Activated CD4-positive, CD25-positive, alpha-beta regulatory T cell treated with anti-CD3 and anti-CD28 coated beads, Interleukin-2, amount 50 U/mL, for 72 hours (primary cell): ENCODE measurements around the gene ATG2B.

Source experiments
- DNase-seq: peaks from one replicate; pipeline ENCODE4 v3.0.0; 2021

Gene ATG2B

DNA sequence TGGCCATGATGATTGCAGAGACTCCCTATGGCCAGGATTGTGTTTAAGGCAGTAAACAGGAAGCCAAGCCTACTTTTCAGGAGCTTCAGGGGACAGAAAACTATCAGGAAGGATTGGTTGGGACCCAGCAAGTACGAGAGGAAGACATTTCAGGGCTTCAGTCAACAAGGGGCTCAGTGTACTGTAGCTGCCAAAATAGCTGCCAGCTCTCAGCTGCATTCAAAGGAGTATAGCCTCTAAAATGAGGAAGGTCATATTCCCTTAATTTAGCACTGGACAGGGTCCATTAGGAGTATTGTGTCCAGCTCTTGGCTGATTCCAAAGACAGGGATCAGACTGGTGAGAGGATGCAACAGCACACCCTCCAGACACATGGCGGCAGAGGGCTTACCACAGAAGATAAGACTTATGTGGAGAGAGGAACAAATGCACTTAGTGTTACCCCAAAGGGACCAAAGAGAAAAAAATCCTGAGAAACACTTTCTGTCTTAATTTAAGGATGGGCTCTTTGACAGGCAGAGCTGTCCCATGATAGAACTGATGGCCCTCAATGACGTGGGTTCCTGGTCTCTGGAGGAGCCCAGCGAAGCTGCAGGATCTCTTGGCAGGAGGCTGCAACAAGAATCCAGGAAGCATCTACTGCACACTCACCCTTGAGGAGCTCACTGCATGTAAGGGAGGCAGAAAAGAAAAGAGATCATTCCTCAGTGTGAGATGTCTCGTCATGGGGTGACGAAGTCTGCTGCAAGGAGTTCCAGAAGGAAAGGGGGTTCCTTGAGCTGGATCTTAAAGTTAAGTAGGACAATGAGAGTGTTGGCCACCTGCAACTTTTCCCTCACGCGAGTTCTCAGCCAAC lies 92.3 kb downstream of the ATG2B start:
- no peak for DNase-seq

DNA sequence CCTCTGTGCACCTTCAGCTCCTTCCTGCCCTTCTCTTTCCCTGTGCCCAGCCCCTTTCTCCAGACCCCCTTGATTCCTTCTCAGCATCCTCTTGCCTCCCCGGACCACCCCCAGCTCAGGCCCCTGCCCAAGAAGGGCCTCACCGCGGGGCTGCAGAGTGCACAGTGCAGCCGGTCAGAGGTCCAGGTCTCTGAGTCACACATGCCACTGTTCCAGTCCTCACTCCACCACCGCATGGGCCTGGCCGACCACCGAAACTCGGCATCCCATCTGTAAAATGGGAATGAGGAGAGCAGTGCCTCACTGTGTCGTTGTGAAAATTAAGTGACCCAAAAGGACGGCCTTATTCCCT lies 93.8 kb downstream of the ATG2B start:
- DNase-seq, result no peak

DNA sequence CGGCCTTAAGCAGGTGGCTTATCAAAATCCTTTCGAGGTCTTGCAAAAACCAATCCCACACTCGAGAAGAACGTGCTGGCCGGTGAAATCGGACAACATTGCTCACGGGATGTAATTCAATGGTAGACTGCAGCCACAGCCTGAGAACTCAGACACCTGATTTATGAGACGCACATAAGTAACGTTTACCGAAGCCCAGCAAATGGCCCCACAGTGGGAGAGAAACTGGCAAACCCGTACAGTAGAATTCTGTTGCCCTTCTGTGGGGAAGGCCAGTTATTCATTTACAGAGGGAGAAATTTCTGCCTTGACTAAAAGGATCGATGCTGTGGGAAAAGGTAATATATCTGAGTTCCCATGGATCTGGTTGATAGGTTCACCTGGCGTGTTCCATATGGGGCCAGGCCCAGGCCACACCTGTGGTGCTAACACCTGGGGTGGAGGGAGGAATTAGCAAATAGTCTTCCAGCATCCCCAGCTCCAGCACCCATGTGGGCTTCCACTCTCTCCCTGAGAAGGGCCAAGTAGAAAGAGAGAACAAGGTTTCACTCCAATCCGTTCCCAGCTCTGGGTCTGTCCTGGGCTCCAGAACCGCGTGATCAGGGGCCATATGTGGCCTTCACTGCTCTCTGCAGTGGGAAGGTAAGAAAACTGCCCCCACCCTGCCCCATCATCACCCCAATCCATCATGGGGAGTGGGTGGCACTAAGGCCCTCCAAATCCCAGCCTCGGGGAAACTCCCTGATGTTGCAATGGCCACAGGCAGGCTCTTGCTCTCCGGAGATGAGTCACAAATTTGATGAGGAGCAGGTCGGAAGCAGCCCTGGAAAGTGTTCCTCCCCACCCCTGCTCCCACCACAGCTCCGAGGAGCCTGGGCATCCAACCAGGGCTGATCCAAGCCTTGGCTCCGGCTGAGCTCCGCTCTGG lies 94.4 kb downstream of the ATG2B start:
- no peak for DNase-seq

DNA sequence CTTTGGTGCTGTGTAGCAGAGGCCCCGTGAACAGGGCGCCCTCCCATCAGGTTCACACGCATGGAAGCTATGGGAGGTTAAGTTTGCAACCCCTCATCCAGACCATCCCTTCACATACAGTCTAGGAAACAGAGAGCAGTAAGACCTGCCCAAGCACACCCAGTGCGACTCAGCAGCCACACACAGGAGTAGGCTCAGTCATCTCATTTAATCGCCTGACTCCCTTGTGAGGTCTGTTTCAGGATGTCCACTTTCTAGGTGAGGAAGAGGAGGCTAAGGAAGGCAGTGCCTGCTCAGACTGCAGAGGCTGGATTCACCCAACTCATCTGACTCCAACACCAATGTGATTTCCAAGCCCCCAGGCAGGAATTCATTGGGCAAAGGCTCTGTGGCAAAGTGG lies 95.2 kb downstream of the ATG2B start:
- DNase-seq, result no peak

DNA sequence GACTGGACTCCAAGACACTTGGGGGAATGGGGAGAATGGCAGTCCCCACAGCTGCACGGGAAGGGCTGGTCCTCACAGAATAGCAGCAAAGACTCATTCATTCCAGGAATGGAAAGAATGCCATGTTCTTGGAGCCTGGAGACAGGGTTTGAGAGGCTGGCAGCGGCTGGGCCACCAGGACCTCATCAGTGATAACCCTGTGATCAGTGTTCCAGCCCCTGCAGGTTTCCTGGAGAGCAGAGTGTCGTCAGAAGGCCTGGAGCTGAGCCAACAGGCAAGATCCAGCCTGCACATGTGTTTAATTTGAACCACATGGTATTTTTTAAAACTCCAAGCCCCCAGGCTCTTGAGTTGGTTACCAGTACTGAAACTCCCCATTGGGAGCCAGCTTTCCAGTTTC lies 95.8 kb downstream of the ATG2B start:
- no peak for DNase-seq

- no peak for DNase-seq
Measured at GRCh38 chr14:96265383-96266095, 97.6 kb downstream of the ATG2B start.

- no peak for DNase-seq
Measured at GRCh38 chr14:96264853-96265252, 98.3 kb downstream of the ATG2B start.

GRCh38 chr14:96264200-96264553 lies 99.0 kb downstream of the ATG2B start:
- DNase-seq, result no peak

DNA sequence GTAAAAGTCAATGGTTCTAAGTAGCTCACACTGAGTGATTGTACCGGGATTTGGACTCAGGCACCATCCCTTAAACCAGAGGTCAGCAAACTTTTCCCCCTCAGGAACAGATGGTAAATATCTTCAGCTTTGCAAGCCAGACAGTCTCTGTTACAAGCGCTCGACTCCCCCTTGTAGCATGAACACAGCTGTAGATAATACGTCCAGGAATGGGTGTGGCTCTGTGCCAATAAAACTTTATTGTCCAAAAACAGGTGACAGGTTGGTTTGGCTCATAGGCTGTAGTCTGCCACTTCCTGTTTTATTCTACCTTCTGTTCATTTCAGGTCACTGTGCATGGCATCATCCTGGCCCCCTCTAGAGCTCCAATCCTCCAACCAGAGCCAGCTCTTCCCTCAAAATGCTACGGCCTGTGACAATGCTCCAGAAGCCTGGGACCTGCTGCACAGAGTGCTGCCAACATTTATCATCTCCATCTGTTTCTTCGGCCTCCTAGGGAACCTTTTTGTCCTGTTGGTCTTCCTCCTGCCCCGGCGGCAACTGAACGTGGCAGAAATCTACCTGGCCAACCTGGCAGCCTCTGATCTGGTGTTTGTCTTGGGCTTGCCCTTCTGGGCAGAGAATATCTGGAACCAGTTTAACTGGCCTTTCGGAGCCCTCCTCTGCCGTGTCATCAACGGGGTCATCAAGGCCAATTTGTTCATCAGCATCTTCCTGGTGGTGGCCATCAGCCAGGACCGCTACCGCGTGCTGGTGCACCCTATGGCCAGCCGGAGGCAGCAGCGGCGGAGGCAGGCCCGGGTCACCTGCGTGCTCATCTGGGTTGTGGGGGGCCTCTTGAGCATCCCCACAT lies 99.6 kb downstream of the ATG2B start:
- no peak for DNase-seq

DNA sequence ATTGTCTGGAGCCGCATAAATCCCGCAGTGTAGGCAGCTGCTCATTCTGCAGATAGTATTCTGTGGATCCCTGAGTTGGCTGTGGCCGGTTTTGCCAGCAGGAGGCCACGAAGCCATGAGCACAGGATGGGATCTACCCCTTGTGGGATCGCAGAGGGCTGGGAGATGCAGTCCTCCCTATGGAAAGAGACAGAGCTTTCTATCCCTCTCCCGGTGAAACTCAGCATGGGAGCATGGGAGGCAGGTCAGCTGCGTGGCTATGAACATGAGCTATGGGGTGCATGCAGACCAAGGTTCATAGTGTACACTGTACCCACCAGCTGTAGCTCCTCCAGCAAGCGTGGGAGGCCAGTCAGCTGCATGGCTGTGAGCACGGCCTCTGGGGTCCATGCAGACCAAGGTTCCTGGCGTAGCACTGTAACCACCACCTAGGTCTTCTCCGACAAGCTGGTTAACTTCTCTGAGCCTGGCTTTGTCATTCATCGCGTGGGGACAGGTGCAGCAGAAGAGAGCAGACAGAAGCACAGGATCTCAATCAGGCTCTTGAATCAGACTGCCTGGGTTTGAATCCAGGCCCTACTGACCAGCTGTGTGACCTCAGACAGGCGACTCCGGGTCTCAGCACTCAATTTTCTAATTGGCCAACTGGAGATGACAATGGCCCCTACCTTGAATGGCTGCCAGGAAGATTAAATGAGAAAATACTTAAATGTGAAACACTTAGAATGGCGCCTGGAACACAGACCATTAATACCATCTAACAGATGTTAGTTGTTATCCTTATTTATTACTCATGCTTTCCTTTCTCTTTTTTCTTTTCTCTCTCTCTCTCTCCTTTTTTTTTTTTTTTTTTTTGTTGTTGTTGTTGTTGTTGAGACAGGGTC lies 101.1 kb downstream of the ATG2B start:
- DNase-seq, result no peak

DNA sequence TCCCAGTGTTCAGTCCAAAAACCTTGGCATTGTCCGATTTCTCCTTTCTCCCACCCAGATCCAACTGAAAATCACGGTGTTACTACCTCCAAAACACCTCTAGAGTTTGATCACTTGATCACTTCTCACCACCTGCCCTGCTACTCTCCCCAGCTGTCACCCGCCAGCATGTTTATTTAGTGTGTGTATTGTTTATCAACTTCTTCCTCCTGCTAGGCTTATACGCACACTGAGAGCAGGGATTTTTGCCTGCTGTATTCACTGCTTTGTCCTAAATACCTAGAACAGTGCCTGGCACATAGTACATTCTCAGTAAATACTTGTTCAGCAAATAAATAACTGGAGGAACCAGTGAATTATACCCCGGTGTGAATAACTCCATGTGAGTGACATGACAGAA lies 102.1 kb downstream of the ATG2B start:
- DNase-seq, result no peak

DNA sequence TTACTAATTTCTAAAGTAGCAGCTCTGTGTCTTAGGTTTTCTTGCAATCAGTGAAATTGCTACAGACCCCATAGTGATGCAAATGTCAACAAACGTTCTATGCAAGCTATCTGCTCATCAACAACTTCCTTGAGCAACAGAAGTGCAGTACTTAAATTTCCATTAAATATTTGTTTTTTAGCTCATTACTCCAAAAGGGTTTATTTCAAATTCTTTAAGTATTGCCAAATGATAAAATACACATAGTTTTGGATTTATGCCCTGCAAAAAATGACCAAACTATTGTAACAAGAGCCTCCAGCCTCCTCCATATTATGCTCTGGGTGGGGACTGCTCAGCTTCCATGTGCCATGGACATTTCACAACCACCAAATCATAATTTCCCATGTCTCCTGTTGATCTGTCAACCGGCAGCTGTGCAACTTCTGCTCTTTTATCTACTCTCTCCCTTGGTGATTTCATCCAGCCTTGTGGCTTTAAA lies 102.8 kb downstream of the ATG2B start:
- DNase-seq, result no peak

DNA sequence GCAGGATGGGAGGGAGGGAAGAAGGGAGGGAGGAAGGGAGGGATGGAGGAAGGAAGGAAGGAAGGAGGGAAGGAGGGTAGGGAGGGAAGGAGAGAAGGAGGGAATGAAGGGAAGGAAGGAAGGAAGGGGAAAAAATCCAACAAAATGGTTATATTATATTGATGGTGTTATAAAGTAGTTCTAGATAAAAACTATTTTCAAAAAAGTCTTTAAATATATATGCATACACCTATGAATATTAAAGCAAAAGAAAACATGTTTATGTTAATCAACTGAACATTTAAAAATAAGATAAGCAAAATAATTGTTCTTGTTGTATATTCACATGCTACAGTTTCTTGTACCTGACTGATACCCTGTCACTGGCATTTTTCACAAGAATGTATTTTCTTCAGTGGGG lies 105.2 kb downstream of the ATG2B start:
- DNase-seq, result no peak

DNA sequence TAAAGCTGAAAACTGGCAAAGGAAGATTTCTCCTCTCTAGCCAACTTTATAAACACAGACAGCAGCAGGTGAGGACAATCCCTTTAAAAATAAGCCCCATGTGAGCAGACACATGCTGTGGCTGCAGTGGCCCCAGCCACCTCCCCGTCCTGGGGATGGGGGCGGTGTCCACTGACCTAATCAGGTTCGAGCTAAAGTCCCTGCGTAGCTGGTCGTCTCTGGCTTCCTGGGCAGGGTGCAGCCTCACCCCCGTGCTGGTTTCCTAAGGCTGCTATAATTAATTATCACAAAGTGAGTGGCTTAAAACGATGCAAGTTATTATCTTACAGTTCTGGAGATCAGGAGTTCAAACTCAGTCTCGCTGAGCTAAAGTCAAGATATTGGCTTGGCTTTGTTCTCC lies 106.1 kb downstream of the ATG2B start:
- no peak for DNase-seq

- DNase-seq, result no peak
Measured at GRCh38 chr14:96256407-96256806, 106.7 kb downstream of the ATG2B start.

- no peak for DNase-seq
Measured at GRCh38 chr14:96255501-96256366, 107.4 kb downstream of the ATG2B start, which contains the start of gene BDKRB1. Gene BDKRB1 (plus strand): TSS chr14:96256210. CDS start chr14:96263683, 7,473 bp downstream.

- DNase-seq, result no peak
Measured at GRCh38 chr14:96254687-96255086, 108.5 kb downstream of the ATG2B start.

- DNase-seq, result no peak
Measured at GRCh38 chr14:96252999-96253539, 110.1 kb downstream of the ATG2B start.

DNA sequence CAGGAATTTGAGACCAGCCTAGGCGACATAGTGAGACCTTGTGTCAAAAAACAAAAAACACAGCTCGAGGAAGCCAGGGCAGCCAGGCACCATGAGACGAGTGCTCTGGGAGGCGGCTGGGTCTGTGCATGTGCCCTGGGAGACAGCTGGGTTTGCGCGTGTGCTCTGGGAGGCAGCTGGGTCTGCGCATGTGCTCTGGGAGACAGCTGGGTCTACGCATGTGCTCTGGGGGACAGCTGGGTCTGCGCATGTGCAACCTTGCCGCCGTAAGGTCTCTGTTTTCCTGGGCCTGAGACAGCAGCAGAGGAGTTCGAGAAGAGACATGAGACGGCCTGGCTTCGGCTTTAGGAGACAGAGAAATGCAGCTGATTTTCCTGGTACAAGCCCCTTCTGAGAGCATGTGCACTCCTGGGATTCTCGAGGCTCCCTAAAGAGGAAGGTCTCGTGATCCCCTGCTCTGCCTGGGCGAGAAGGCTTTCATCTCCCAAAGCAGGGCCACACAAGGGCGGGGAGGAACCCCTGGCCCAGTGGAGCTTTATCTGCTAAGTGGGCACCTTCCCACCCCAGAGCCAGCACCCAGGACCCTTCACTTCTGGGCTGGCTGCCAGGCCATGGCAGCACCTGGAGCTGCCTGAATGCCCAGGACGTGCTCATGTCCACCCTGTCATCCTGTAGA lies 110.7 kb downstream of the ATG2B start:
- DNase-seq, result no peak
